K562 (cell line): ENCODE measurements around the gene HSD17B13. TPM values are rescaled to one million over a fixed set of nuclear protein-coding genes. Genes with fewer than 3 reads are reported as not detected.

ENCODE experiments used
- ATAC-seq: fragments of 200-7000 bp; cut with Tn5 transposase; 3 replicates; pipeline ENCODE4 v1.9.1; 2020; ENCODE audit warnings: moderate library complexity
- BruUV-seq: library from RNA; stranded (reverse); fragments of 400-500 nt; replicated peaks from 2 replicates; lab custom pipeline; 2021; lab: Mats Ljungman, UMichigan
- CTCF ChIA-PET: fragments of 300-600 bp; formaldehyde crosslinking; extraction: SDS; loops from one replicate; lab custom pipeline; 2021; ENCODE audit warnings: low intra/inter-chr PET ratio; lab: Yijun Ruan, JAX
- POLR2A ChIA-PET: fragments of 300-600, 350-650 bp; sonication (Branson Sonifier 250); formaldehyde crosslinking; extraction: SDS; loops from one replicate; lab custom pipeline; 2021; ENCODE audit warnings: antibody characterized with exemption, inconsistent platforms; lab: Yijun Ruan, JAX
- DNase-seq, 4 experiments: peaks; one replicate each; pipeline versions ENCODE4 v3.0.0 to v3.0.0-alpha.2; 2011 to 2018; ENCODE audit warnings: low spot score in 3 of 4, mixed read lengths in 3 of 4; ENCODE audit errors: extremely low read depth in 1 of 4
- FAIRE-seq: peaks from 2 replicates; lab custom pipeline; 2011; peaks lifted over from hg19 to GRCh38; lab: Jason Lieb, UNC
- H2AFZ ChIP-seq: 2 replicates; pipeline ENCODE4 v1.6.0; 2011; ENCODE audit warnings: low read depth, low read length, control low read depth, inconsistent platforms
- H3K27ac ChIP-seq: fragments of 200-600 bp; 3 replicates; pipeline ENCODE4 v1.8.0; 2011; ENCODE audit warnings: low read depth, mild to moderate bottlenecking, control low read depth, inconsistent platforms, low read length, moderate library complexity, mixed read lengths; ENCODE audit errors: extremely low read depth
- H3K27me3 ChIP-seq, 2 experiments: fragments of 300-600 bp in 1 of 2; 2 replicates in 1 of 2; 3 replicates in 1 of 2; pipeline versions ENCODE4 v1.6.0 to v1.8.0; 2011; ENCODE audit warnings: inconsistent platforms in 2 of 2, low read length in 2 of 2, mild to moderate bottlenecking in 1 of 2, mixed read lengths in 1 of 2, moderate library complexity in 1 of 2; ENCODE audit not compliant: control insufficient read depth in 2 of 2, insufficient read depth in 2 of 2
- H3K36me3 ChIP-seq: fragments of 300-600 bp; 3 replicates; pipeline ENCODE4 v1.8.0; 2011; ENCODE audit warnings: mild to moderate bottlenecking, low read length, inconsistent platforms; ENCODE audit not compliant: control insufficient read depth, insufficient read depth
- H3K4me1 ChIP-seq, 2 experiments: fragments of 200-600 bp in 1 of 2; replicated peaks in 1 of 2; 2 replicates in 1 of 2; 3 replicates in 1 of 2; pipeline versions ENCODE4 v1.5.1 to v1.8.0; 2011; ENCODE audit warnings: inconsistent platforms in 2 of 2, low read length in 2 of 2, mild to moderate bottlenecking in 1 of 2, mixed read lengths in 1 of 2, moderate library complexity in 1 of 2; ENCODE audit not compliant: control insufficient read depth in 2 of 2, insufficient read depth in 2 of 2
- H3K4me2 ChIP-seq: 2 replicates; pipeline ENCODE4 v1.6.1; 2011; ENCODE audit warnings: low read length, control low read depth, inconsistent platforms, mixed read lengths; ENCODE audit not compliant: insufficient read depth
- H3K4me3 ChIP-seq: fragments of 200-600 bp; sonication (generic), shearing (Covaris generic); 2 replicates; pipeline ENCODE4 v1.5.1; 2016; ENCODE audit warnings: control low read depth, inconsistent platforms
- H3K79me2 ChIP-seq: fragments of 200-600 bp; 3 replicates; pipeline ENCODE4 v1.8.0; 2011; ENCODE audit warnings: low read length, inconsistent platforms; ENCODE audit not compliant: control insufficient read depth, insufficient read depth
- H3K9ac ChIP-seq, 2 experiments: 2 replicates each; pipeline versions ENCODE4 v1.6.0 to v1.6.1; 2011; ENCODE audit warnings: low read depth in 2 of 2, low read length in 2 of 2, control low read depth in 1 of 2, inconsistent platforms in 1 of 2, mild to moderate bottlenecking in 1 of 2, mixed read lengths in 1 of 2; ENCODE audit not compliant: insufficient read depth in 1 of 2
- H3K9me1 ChIP-seq: one replicate; pipeline ENCODE4 v1.6.0; 2011; ENCODE audit warnings: inconsistent platforms, mild to moderate bottlenecking, low read length, moderate library complexity; ENCODE audit not compliant: control insufficient read depth, insufficient read depth
- H3K9me3 ChIP-seq: replicated peaks from 2 replicates; pipeline ENCODE4 v1.5.1; 2011; ENCODE audit warnings: low read depth, low read length, inconsistent platforms; ENCODE audit not compliant: control insufficient read depth, insufficient read depth
- H4K20me1 ChIP-seq: replicated peaks from 2 replicates; pipeline ENCODE4 v1.6.1; 2011; ENCODE audit warnings: low read length, inconsistent platforms, mixed read lengths; ENCODE audit not compliant: control insufficient read depth, insufficient read depth
- ARID2 ChIP-seq: fragments of 450-650 bp; IDR thresholded peaks from 2 replicates; pipeline ENCODE4 v1.6.1; 2017; ENCODE audit warnings: antibody characterized with exemption, mild to moderate bottlenecking
- DNMT1 ChIP-seq: fragments of 450-650 bp; IDR thresholded peaks from 2 replicates; pipeline ENCODE4 v1.6.1; 2016; ENCODE audit warnings: antibody characterized with exemption, mild to moderate bottlenecking
- FOXA3 ChIP-seq, 2 experiments: fragments of 450-650 bp in 1 of 2; sonication (generic) in 1 of 2; formaldehyde crosslinking; IDR thresholded peaks in 1 of 2; conservative IDR thresholded peaks in 1 of 2; 2 replicates each; pipeline versions ENCODE4 v1.4.0 to v1.8.0; 2020 to 2022; ENCODE audit warnings: mild to moderate bottlenecking in 2 of 2, missing genetic modification reagents in 1 of 2
- JUNB ChIP-seq: fragments of 450-650 bp; formaldehyde crosslinking; conservative IDR thresholded peaks from 2 replicates; pipeline ENCODE4 v1.4.0; 2020; ENCODE audit warnings: mild to moderate bottlenecking
- SP2 ChIP-seq: IDR thresholded peaks from 2 replicates; pipeline ENCODE4 v1.6.1; 2011; ENCODE audit warnings: mild to moderate bottlenecking, low read depth, low read length, moderate library complexity; ENCODE audit not compliant: poor library complexity, severe bottlenecking; ENCODE audit errors: extremely low read depth
- TCF3 ChIP-seq: sonication (generic); formaldehyde crosslinking; IDR thresholded peaks from 2 replicates; pipeline ENCODE4 v1.4.0; 2020; ENCODE audit warnings: mild to moderate bottlenecking, missing genetic modification reagents
- UBTF ChIP-seq, 2 experiments: IDR thresholded peaks; 2 replicates each; pipeline ENCODE4 v1.6.1; 2012; ENCODE audit warnings: improper control_type of control experiment in 2 of 2, low read depth in 2 of 2, low read length in 2 of 2, borderline replicate concordance in 1 of 2
- ZNF444 ChIP-seq: fragments of 250-450 bp; sonication (Bioruptor Pico); IDR thresholded peaks from 2 replicates; pipeline ENCODE4 v1.4.0; 2020; ENCODE audit warnings: mild to moderate bottlenecking, moderate library complexity
- ZNF668 ChIP-seq: fragments of 250-450 bp; sonication (Bioruptor Pico); IDR thresholded peaks from 2 replicates; pipeline ENCODE4 v1.8.0; 2022; ENCODE audit warnings: mild to moderate bottlenecking, inconsistent platforms
- ZNF77 ChIP-seq: fragments of 250-450 bp; sonication (Bioruptor Pico); IDR thresholded peaks from 2 replicates; pipeline ENCODE4 v1.5.0; 2020
- ZNF79 ChIP-seq: fragments of 250-450 bp; sonication (Bioruptor Pico); IDR thresholded peaks from 2 replicates; pipeline ENCODE4 v1.4.0; 2020; ENCODE audit warnings: low read depth, mild to moderate bottlenecking, moderate library complexity
- WGBS: fragments of 100-300 bp; shearing (Covaris generic); methylation state at CpG from one replicate; pipeline ENCODE4 v1.1.6; 2016; ENCODE audit warnings: low coverage, mixed read lengths; ENCODE audit not compliant: insufficient coverage; ENCODE audit errors: missing lambda C conversion rate; 5-methylcytosine and 5-hydroxymethylcytosine counted together
- in situ Hi-C: fragments of 300-500 bp; cut with MboI; formaldehyde crosslinking; loops from 4 replicates; pipeline ENCODE4 v1.15.0; 2018; ENCODE audit warnings: inconsistent platforms, mixed read lengths
- intact Hi-C: fragments of 100-400 bp; cut with micrococcal nuclease; formaldehyde crosslinking; loops from 2 replicates; pipeline ENCODE4 v1.14.2; 2022
- polyA plus RNA-seq, 8 experiments: library from polyadenylated mRNA; depleted of rRNA in 4 of 8; stranded (reverse) in 5 of 8; unstranded in 3 of 8; fragments of >200 nt; fragmentation: Nextera tagmentation in 2 of 8; fragmentation: Illumina TruSeq in 1 of 8; extraction: Ambion mirVana in 2 of 8; extraction: Trizol in 1 of 8; gene quantifications; 2 replicates each; pipeline versions ENCODE4 v1.2.1 to v1.2.3, GENCODE V29; 2011 to 2014; ENCODE audit warnings: inconsistent platforms in 1 of 8, missing spikeins in 1 of 8
- total RNA-seq, 7 experiments: library from RNA; depleted of rRNA in 6 of 7; stranded (reverse); fragments of >200 nt in 6 of 7; fragmentation: Illumina TruSeq in 2 of 7; extraction: Trizol in 2 of 7; gene quantifications; 2 replicates each; pipeline versions ENCODE4 v1.2.1 to v1.2.3, GENCODE V29; 2011 to 2021; ENCODE audit warnings: low replicate concordance in 1 of 7
- TF ChIP-seq, protein P1 (sequence below): IDR thresholded peaks from 3 replicates; pipeline ENCODE4 v1.6.1; 2011; ENCODE audit warnings: borderline replicate concordance, mild to moderate bottlenecking, moderate library complexity; ENCODE audit not compliant: insufficient read length; ENCODE audit errors: extremely low read depth
- TF ChIP-seq, protein P2 (sequence below), 2 experiments: fragments of 450-650 bp in 1 of 2; sonication (generic) in 1 of 2; formaldehyde crosslinking; conservative IDR thresholded peaks; 2 replicates each; pipeline versions ENCODE4 v1.4.0 to v1.8.1; 2020 to 2022; ENCODE audit warnings: mild to moderate bottlenecking in 1 of 2, missing genetic modification reagents in 1 of 2
- TF ChIP-seq, protein P3 (sequence below): sonication (generic); formaldehyde crosslinking; IDR thresholded peaks from 2 replicates; pipeline ENCODE4 v1.8.0; 2022; ENCODE audit warnings: mild to moderate bottlenecking, missing genetic modification reagents

HSD17B13 gene
- total and polyA plus RNA-seq, 9 of the 15 experiments (the other 6 are each of a cell fraction or from before 2014, with no cell fraction given), result 0.05 to 0.36 (median 0.29) TPM

- TF ChIP-seq FOXA3 (CRISPR knock-in tag; conservative IDR thresholded peaks at IDR 0.05 in 1 of 2, IDR thresholded peaks at IDR 0.05 in 1 of 2), result no peak
- TF ChIP-seq, protein P1, sequence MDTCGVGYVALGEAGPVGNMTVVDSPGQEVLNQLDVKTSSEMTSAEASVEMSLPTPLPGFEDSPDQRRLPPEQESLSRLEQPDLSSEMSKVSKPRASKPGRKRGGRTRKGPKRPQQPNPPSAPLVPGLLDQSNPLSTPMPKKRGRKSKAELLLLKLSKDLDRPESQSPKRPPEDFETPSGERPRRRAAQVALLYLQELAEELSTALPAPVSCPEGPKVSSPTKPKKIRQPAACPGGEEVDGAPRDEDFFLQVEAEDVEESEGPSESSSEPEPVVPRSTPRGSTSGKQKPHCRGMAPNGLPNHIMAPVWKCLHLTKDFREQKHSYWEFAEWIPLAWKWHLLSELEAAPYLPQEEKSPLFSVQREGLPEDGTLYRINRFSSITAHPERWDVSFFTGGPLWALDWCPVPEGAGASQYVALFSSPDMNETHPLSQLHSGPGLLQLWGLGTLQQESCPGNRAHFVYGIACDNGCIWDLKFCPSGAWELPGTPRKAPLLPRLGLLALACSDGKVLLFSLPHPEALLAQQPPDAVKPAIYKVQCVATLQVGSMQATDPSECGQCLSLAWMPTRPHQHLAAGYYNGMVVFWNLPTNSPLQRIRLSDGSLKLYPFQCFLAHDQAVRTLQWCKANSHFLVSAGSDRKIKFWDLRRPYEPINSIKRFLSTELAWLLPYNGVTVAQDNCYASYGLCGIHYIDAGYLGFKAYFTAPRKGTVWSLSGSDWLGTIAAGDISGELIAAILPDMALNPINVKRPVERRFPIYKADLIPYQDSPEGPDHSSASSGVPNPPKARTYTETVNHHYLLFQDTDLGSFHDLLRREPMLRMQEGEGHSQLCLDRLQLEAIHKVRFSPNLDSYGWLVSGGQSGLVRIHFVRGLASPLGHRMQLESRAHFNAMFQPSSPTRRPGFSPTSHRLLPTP, result no peak
- no peak for TF ChIP-seq ZNF77 (CRISPR knock-in tag)
- TF ChIP-seq ZNF444 (CRISPR knock-in tag), result no peak
- no peak for TF ChIP-seq JUNB (CRISPR knock-in tag)
These were observed 8.9 kb downstream of the HSD17B13 start (continued) for GRCh38 chr4:87313756-87314155.

DNA sequence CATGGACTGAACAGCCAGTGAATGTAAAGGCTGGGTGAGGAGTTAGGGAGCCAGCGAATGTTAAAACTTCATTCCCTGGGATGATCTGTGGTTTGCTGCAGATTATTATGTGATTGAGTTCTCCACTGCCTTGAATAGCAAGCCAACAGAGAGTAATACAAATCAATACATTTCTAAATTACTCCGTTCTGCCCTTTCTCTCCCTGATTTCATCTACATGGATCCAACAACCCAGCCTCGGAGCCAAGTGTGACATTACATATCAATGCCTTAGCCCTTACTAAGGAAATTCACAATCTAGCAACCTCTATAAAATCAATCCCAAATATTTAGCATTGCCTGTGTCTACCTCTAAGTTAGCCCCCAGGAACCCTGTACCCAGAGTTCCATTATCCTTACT is 11.0 kb downstream of the HSD17B13 start:
- Histone ChIP-seq H3K4me2 (no peak overlapping the region), H3K9me3 (no peaks in the 10 kb centered on the region), H3K4me3 (no peak overlapping the region), H3K27me3 (no peaks in the 10 kb centered on the region; a peak in 1 of 5 replicates), H3K9me1 (no peaks in the 10 kb centered on the region), H3K4me1 (no peaks in the 10 kb centered on the region), H3K36me3 (no peaks in the 10 kb centered on the region), H3K79me2 (no peaks in the 10 kb centered on the region), H2AFZ (no peak overlapping the region), H4K20me1 (no peaks in the 10 kb centered on the region), H3K9ac (no peak overlapping the region), H3K27ac (no peak overlapping the region)
- ATAC-seq (no peak), FAIRE-seq (no peak), DNase-seq (no peak)
- WGBS, result 45% methylated on average over 3 of the region's 3 CpGs
- in situ Hi-C loops (no loop called here), intact Hi-C loops (no loop called here)
- BruUV-seq, result no TSS peak
- ChIA-PET POLR2A (no interaction called here), CTCF (no interaction called here)
- TF ChIP-seq TCF3 (CRISPR knock-in tag) (no peak), ZNF79 (no peak), UBTF (IDR thresholded peaks at IDR 0.05; ENCODE audit: borderline replicate concordance in 1 of 2, low read depth in 2 of 2, low read length in 2 of 2) (no peak), SP2 (no peak), ZNF668 (CRISPR knock-in tag) (no peak), ARID2 (no peak), DNMT1 (no peak)
- TF ChIP-seq, protein P2, sequence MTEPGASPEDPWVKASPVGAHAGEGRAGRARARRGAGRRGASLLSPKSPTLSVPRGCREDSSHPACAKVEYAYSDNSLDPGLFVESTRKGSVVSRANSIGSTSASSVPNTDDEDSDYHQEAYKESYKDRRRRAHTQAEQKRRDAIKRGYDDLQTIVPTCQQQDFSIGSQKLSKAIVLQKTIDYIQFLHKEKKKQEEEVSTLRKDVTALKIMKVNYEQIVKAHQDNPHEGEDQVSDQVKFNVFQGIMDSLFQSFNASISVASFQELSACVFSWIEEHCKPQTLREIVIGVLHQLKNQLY (CRISPR knock-in tag; conservative IDR thresholded peaks at IDR 0.05), result no peak
- TF ChIP-seq, protein P3, sequence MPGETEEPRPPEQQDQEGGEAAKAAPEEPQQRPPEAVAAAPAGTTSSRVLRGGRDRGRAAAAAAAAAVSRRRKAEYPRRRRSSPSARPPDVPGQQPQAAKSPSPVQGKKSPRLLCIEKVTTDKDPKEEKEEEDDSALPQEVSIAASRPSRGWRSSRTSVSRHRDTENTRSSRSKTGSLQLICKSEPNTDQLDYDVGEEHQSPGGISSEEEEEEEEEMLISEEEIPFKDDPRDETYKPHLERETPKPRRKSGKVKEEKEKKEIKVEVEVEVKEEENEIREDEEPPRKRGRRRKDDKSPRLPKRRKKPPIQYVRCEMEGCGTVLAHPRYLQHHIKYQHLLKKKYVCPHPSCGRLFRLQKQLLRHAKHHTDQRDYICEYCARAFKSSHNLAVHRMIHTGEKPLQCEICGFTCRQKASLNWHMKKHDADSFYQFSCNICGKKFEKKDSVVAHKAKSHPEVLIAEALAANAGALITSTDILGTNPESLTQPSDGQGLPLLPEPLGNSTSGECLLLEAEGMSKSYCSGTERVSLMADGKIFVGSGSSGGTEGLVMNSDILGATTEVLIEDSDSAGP, result no peak
